NB4 (cell line): ENCODE data around the gene NCF4.

Experiments
- DNase-seq: peaks from one replicate; pipeline ENCODE4 v3.0.0; 2010; ENCODE audit warnings: low read depth
- H3K4me3 ChIP-seq: one replicate; pipeline ENCODE4 v1.5.1; 2011; ENCODE audit warnings: mild to moderate bottlenecking, low read depth, low read length, moderate library complexity
- MYC ChIP-seq: IDR thresholded peaks from 2 replicates; pipeline ENCODE4 v1.6.1; 2011; ENCODE audit warnings: low read depth, low read length
- POLR2A ChIP-seq: IDR thresholded peaks from 2 replicates; pipeline ENCODE4 v1.6.1; 2011; ENCODE audit warnings: mild to moderate bottlenecking; ENCODE audit not compliant: insufficient read length; ENCODE audit errors: extremely low read depth
- TF ChIP-seq, protein P1 (sequence below): IDR thresholded peaks from one replicate; pipeline ENCODE4 v1.5.1; 2012; ENCODE audit warnings: low read depth, low read length
- TF ChIP-seq, protein P2 (sequence below): IDR thresholded peaks from 2 replicates; pipeline ENCODE4 v1.6.1; 2011; ENCODE audit warnings: low read depth, low read length

Gene NCF4

DNA sequence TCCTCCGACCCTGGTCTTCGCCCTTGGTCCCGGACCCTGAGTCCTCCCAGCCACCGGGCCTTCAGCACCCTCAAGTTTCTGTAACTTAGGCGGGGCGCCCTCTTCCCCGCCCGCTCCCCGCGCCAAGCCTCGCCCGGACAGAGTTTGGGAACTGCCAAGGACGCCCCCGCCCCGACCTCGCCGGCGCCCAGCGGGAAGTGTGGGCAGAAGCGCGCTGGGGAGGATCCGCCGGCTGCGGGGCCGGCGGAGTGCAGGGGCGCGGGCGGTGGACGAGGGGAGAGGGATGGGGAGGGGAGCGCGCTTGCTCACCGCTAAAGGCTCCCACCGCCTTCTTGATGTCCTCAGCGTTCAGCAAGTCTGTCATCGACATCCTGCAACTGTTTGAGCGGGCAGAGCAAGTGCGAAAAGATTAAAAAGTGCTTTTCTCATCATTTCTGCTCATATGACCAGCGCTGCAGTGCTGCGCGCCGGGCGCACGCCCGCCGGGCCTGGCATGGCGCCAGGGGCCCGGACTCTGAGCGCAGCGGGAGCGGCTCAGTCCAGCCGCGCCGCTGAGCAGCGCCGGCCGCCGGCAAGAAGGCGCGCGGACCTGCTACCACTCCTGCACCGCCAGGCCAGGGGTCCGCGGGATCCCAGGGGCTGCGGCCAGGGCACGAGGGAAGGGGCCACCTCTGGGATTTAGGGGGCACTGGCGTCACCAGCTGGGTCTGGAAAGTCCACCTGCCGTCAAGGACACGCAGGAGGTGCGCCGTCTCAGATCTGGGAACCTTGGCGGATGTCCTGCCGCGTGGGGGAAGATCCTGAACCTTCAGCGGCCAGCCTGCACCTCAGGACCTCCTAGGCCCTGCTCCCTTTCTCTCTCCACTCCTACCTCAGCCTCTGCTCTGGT lies 43.9 kb upstream of the NCF4 start, which contains the start of gene PVALB:
PVALB (minus strand) TSS at position 400 of the 889 bp plus-strand sequence; CDS start at position 370, 30 bp downstream.
- TF ChIP-seq, protein P1, sequence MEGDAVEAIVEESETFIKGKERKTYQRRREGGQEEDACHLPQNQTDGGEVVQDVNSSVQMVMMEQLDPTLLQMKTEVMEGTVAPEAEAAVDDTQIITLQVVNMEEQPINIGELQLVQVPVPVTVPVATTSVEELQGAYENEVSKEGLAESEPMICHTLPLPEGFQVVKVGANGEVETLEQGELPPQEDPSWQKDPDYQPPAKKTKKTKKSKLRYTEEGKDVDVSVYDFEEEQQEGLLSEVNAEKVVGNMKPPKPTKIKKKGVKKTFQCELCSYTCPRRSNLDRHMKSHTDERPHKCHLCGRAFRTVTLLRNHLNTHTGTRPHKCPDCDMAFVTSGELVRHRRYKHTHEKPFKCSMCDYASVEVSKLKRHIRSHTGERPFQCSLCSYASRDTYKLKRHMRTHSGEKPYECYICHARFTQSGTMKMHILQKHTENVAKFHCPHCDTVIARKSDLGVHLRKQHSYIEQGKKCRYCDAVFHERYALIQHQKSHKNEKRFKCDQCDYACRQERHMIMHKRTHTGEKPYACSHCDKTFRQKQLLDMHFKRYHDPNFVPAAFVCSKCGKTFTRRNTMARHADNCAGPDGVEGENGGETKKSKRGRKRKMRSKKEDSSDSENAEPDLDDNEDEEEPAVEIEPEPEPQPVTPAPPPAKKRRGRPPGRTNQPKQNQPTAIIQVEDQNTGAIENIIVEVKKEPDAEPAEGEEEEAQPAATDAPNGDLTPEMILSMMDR: no peak
- TF ChIP-seq, protein P2, sequence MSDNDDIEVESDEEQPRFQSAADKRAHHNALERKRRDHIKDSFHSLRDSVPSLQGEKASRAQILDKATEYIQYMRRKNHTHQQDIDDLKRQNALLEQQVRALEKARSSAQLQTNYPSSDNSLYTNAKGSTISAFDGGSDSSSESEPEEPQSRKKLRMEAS: no peak
- TF ChIP-seq POLR2A (no peak), MYC (no peak)
- no peak within 1 kb of the TSS for H3K4me3 ChIP-seq
- no peak for DNase-seq

DNA sequence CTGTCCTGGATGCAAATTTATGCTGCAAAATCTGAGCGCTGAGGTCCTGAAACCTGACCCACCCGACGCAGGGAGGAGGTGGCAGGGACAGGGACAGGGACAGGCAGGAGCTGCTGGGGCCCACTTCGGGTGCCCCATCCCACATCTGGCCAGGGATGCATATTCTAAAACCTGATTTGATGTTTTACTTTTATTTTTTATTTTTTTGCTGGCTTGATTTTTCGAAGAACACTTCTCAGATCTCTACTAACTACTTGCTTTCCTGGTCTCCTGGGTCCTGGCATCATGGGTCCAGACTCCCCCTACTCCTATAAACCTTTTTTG lies 43.3 kb upstream of the NCF4 start:
- H3K4me3 ChIP-seq: no peak overlapping the region

DNA sequence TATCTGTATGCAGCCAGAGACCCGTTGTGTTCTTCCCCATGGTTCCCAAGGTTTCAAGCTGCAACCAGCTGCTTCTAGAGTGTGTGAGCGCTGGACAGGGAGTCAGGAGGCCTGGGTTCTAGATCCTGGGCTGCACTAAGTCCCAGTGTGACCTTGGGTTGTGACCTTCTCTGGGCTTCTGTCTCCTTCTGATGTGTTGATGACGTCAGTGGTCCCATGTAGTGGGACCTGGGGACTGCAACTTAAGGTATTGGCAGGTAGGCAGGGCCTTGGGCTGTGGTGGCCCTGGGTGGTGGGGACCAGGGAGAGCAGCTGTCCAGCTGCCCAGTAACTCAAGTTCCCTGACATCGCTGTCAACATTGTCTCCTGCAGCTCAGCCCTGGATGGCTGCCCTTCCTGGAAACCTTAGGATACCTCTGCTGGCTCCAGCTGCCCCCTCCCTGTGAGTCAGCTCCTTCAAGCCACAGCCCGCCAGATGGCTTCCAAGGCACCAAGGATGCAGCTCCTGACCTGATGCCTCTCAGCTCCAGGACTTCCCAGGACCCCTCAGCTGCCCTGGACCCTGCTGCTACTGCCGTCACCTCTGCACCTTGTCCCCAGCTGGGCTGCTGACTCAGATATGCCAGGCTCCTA lies 42.7 kb upstream of the NCF4 start:
- TF ChIP-seq POLR2A: no peak
- TF ChIP-seq, protein P1: no peak
- TF ChIP-seq MYC: no peak
- TF ChIP-seq, protein P2: no peak
- no peak for DNase-seq
- no peak overlapping the region for H3K4me3 ChIP-seq

More for the DNA sequence above, 43.3 kb upstream of the NCF4 start:
- no peak for TF ChIP-seq POLR2A
- DNase-seq: no peak

DNA sequence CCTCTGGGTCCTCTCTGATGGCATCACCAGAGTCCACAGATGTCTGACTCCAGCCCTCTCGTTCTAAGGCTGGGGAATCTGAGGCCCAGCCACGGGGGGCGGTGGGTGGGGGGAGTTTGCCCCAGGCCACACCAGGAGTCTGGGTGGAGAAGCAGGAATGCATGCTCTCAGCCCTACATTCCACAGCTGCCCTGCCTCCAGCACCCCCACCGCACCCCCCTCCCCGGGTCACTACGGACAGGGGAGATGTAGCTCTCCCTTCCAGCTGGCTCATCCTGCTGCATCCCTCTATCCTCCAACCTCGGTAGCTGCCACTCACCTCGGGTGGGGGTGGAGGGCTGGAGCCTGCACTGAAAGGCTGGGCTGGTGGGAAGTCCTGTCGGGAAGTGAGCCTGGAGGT lies 41.7 kb upstream of the NCF4 start:
- DNase-seq: no peak
- TF ChIP-seq POLR2A: no peak
- TF ChIP-seq, protein P1: no peak
- TF ChIP-seq, protein P2: no peak
- TF ChIP-seq MYC: no peak
- no peak overlapping the region for H3K4me3 ChIP-seq

DNA sequence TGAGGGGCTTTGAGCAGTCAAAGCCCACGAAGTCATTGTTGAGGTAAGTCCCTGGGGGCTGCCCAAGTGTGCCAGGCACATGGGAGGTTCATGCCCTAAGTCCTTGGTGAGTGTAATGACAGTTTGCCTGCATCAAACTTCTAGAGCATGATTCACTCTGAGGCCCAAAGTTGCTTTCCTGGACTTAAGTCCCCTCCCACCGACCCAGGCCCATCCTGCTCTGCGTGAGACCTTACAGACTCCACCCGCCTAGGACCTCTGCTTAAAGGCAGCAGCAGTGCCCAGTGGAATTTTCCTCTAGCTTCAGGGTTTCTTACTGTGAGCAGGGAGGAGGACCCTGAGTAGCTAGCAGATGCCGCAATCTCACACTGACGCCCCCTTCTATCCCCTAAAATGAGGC lies 38.2 kb upstream of the NCF4 start:
- DNase-seq: peak; percentile 9
- TF ChIP-seq MYC (no peak), POLR2A (no peak)
- TF ChIP-seq, protein P2: no peak
- TF ChIP-seq, protein P1: no peak
- no peak overlapping the region for H3K4me3 ChIP-seq

DNA sequence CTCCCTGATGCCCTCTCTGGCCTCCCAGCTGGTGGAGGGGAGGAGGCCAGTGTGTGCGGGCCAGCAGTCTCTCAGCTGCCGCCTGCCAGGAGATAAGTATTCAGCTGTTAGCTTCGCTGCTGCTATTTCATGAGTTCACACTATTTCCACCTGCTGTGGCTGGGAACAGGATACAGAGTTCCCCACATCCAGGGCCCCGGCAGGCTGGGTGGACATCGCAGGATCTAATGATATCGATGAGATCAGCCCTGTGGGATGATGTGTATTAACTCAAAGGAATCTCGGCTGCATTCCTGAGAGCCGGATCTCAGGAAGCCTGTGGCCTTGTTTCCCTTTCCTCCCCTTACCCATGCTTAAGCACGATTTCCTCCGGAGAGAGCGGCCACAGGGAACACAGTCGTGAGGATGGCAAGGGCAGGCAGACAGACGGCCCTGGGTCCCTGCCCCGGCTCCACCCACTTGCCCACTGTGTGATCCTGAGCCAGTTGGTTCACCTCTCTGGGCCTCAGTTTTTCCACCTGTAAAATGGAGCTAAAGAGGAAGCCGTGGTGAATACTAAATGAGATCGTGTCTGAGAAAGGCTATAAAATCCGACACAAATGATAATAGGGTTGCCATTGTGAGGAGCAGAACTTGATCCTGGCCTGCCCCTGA lies 37.5 kb upstream of the NCF4 start:
- no peak for DNase-seq
- no peak overlapping the region for H3K4me3 ChIP-seq
- no peak for TF ChIP-seq MYC
- TF ChIP-seq, protein P1: no peak
- TF ChIP-seq POLR2A: no peak
- TF ChIP-seq, protein P2: no peak
